Left renal pelvis (tissue), 4 donors: ENCODE measurements around the gene KCTD6. TPM values are rescaled to one million over a fixed set of nuclear protein-coding genes. Genes with fewer than 3 reads are reported as not detected.
"Not testable (repeated sequence)": the region's sequence is repeated elsewhere in the genome, so short reads cannot be mapped to it uniquely, and the experiment has no call there.

Experiments
- DNase-seq, 4 donors: peaks; one replicate each; pipeline ENCODE4 v3.0.0-alpha.2; 2013; ENCODE audit warnings: low read depth in 4 of 4, low spot score in 3 of 4
- polyA plus RNA-seq, 4 donors: library from polyadenylated mRNA; unstranded; fragments of 120-200 nt; gene quantifications; one replicate each; pipeline ENCODE4 v1.2.1, GENCODE V29; 2013; ENCODE audit not compliant: insufficient read length in 4 of 4

The KCTD6 gene
- polyA plus RNA-seq, 4 donors, result 24.0 to 35.1 (median 32.0) TPM

- no peak for DNase-seq
Measured at GRCh38 chr3:58521917-58522631, 30.2 kb downstream of the KCTD6 start.

- DNase-seq, result no peak
Measured at GRCh38 chr3:58522759-58523425, 31.0 kb downstream of the KCTD6 start.

- DNase-seq, result no peak
Measured at GRCh38 chr3:58524326-58524888, 32.5 kb downstream of the KCTD6 start.

- DNase-seq, result no peak
Measured at GRCh38 chr3:58526515-58526957, 34.6 kb downstream of the KCTD6 start.

- not testable (repeated sequence) for DNase-seq
Measured at GRCh38 chr3:58527440-58527839, 35.5 kb downstream of the KCTD6 start.

- DNase-seq, result no peak
Measured at GRCh38 chr3:58528629-58529028, 36.7 kb downstream of the KCTD6 start.

GRCh38 chr3:58529516-58530353 lies 37.8 kb downstream of the KCTD6 start:
- no peak for DNase-seq

GRCh38 chr3:58530354-58530865 lies 38.5 kb downstream of the KCTD6 start:
- DNase-seq, result no peak

GRCh38 chr3:58531555-58531954 lies 39.7 kb downstream of the KCTD6 start:
- no peak for DNase-seq

- DNase-seq, result no peak
Measured at GRCh38 chr3:58531956-58532355, 40.1 kb downstream of the KCTD6 start.

- DNase-seq, result peak in 1 of 4 donors; percentile 61
Measured at GRCh38 chr3:58532794-58533220, 40.9 kb downstream of the KCTD6 start.

GRCh38 chr3:58534592-58535494 lies 42.9 kb downstream of the KCTD6 start:
- DNase-seq, result no peak

GRCh38 chr3:58535531-58536500 lies 43.9 kb downstream of the KCTD6 start:
- no peak for DNase-seq

- DNase-seq, result no peak
Measured at GRCh38 chr3:58536501-58537411, 44.9 kb downstream of the KCTD6 start, which contains the start of gene ACOX2. TSS of gene ACOX2 (minus strand) at chr3:58537190. CDS start at chr3:58535106, 2,084 bp downstream.

- no peak for DNase-seq
Measured at GRCh38 chr3:58537412-58538301, 45.8 kb downstream of the KCTD6 start.

- no peak for DNase-seq
Measured at GRCh38 chr3:58539626-58540025, 47.7 kb downstream of the KCTD6 start.
